GM12875 (cell line): ENCODE measurements around the gene SP140L.
"Not testable (repeated sequence)": the region's sequence is repeated elsewhere in the genome, so short reads cannot be mapped to it uniquely, and the experiment has no call there.

ENCODE experiments used
- H3K4me3 ChIP-seq: one replicate; pipeline ENCODE4 v1.5.1; 2011; ENCODE audit warnings: low read depth, low read length, control low read depth
- TF ChIP-seq, protein P1 (sequence below): IDR thresholded peaks from 2 replicates; pipeline ENCODE4 v1.5.1; 2011; ENCODE audit warnings: low read depth, mild to moderate bottlenecking, control low read depth, inconsistent platforms, low read length, moderate library complexity, borderline replicate concordance; ENCODE audit not compliant: insufficient read depth

The SP140L gene

DNA sequence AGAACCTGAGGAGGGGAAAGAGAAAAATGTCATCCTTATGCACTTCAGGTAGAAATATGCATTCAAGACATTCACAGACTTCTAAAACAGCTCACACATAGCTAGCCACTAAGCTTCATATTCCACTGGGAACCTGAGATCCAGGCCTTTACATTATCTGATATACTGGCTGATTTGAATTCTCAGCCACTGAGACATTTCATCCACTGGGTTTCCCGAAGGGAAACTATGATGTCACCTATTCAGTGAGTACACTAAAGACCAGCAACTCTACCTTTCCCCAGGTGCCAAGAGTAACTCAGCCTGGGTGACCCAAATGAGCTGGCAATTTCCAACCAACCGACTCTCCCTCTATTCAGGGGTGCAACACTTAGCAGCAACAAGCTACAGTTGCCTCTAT lies 67.3 kb downstream of the SP140L start:
- no peak overlapping the region for H3K4me3 ChIP-seq
- TF ChIP-seq, protein P1, sequence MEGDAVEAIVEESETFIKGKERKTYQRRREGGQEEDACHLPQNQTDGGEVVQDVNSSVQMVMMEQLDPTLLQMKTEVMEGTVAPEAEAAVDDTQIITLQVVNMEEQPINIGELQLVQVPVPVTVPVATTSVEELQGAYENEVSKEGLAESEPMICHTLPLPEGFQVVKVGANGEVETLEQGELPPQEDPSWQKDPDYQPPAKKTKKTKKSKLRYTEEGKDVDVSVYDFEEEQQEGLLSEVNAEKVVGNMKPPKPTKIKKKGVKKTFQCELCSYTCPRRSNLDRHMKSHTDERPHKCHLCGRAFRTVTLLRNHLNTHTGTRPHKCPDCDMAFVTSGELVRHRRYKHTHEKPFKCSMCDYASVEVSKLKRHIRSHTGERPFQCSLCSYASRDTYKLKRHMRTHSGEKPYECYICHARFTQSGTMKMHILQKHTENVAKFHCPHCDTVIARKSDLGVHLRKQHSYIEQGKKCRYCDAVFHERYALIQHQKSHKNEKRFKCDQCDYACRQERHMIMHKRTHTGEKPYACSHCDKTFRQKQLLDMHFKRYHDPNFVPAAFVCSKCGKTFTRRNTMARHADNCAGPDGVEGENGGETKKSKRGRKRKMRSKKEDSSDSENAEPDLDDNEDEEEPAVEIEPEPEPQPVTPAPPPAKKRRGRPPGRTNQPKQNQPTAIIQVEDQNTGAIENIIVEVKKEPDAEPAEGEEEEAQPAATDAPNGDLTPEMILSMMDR, result no peak

DNA sequence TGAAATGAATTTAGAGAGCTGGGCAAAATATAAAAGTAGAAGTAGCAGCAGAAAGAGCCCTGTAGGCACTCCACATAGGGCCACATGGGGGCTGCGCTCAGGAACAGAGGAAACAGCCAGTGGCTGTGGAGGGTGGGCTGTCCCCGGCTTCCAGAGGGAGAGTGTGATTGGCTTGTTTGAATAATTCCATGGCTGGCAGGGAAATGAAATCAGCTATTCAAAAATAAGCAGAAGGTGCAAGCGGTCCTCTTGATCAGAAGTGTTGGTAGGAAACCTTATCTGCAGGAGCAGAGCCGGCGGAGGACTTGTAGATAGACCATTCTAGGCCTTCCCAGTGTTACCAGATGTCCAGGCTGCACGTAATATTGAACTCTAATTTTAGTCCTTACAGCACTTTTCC lies 71.7 kb downstream of the SP140L start:
- H3K4me3 ChIP-seq, result not testable (repeated sequence)

DNA sequence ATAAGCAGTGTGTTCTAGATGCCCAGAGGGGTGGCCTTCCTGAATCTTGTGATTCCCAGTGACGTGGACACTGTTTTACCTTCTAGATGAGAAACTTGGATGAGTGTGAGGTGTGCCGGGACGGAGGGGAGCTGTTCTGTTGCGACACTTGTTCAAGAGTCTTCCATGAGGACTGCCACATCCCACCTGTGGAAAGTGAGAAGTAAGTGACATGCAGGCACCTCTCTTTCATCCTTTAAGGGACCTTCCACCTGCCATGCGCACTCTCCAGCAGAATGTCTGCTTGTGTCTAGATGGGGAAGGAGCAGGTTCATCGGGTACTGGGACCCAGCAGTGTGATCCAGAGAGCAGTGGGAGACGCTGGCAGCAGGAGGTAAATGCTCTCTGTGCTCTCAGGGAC lies 73.0 kb downstream of the SP140L start:
- no peak overlapping the region for H3K4me3 ChIP-seq
- TF ChIP-seq, protein P1, result no peak

DNA sequence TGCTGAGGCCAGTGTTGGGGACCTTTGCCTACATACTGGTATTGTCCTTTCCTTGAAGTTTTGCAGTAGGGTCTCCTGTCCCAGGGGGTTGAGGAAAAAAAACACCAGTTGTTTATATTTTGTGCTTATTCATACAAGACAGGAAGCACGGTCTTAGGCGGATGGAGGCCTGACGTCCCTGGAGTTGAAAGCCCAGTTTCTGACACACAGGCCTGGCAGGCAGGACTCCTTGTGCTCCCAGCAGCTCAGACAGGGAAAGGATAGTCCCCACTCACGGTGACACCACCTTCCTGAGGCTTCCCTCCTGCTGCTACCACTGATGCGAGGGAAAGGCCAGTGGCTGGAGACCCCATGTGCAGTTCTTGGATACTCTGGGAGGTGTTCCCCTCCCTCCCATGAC lies 73.5 kb downstream of the SP140L start:
- no peak overlapping the region for H3K4me3 ChIP-seq
- TF ChIP-seq, protein P1, result no peak

DNA sequence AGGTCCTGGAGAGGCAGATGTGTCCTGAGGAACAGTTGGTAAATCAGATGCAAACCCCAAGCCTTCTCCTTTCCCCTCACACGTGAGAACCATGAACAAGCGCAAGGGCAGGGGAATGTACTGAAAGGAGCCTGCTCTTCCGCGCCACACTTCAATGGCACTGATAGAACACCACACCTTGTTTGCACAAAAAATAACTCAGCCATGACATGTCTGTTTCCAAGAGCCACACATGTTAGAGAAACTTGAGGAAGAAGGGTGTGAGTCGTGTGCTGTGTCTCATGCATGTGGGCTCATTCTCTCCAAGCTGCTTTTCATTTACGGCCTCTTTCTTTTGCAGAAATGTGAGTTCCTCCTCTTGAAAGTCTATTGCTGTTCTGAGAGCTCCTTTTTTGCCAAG lies 74.0 kb downstream of the SP140L start:
- not testable (repeated sequence) for H3K4me3 ChIP-seq

DNA sequence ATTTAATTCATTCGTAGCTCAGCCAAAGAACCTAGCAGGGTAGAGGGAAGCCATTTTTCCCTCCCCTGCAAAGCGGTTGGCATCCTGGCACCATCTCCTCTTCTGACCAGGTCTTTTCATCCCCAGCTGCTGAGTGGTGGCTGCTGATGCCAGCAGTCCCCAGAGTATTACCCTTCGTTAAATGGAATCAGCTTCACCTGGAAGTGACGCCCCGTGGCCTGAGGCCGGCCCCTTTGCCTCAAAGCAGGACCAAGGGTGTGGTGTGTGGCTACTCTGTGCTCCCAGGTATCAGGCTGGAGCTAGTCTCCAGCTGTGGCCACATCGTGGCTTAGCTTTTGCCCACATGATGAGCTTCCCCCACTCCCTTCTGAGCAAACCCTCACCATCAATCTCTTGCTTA lies 76.8 kb downstream of the SP140L start:
- H3K4me3 ChIP-seq, result no peak overlapping the region
- TF ChIP-seq, protein P1, result no peak

DNA sequence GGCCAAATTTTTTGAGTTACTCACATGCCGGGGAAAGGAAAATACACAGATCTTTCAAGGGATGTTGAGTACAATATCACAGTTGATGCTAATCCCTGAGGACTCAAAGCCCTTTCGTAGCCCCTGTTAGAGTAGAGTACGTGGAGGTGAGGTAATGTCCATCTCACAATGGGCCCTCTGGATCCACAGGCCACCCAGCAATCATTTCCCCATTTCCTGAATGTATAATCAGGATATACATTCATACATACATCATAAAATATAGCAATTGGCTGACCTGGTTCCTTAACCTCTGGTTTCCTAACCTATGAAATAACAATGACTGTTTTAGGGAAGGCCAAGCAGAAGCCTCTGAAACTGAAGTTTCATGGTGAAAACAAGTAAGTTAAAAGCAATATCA lies 78.8 kb downstream of the SP140L start:
- TF ChIP-seq, protein P1, result no peak
- H3K4me3 ChIP-seq, result no peak overlapping the region

DNA sequence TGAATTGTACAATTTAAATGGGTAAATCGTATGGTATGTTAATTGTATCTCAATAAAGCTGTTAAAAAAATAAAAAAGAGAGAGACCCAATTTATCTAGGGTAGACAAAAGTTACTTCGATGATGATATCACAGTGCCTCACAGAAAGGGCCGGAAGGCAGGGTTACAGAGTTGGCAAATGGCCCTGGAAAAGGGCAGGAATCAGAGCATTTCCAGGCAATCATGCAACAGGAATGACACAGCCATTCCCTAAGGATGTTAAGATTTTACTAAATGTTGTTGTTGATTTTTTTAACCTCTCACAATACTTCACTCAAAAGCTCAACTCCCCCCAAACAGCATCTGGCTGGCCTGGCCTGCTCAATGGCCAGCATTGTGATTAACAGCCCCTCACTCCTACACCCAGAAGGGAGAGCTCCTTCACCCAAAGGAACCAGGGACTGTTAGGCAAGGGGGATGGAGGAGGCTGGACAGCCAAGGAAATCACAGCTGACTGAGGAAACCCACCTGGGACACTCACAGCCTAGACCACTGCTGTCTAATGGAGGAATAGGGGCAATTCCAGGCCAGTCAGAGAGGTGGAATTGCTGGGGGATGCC lies 81.3 kb downstream of the SP140L start:
- no peak overlapping the region for H3K4me3 ChIP-seq
- TF ChIP-seq, protein P1, result no peak

DNA sequence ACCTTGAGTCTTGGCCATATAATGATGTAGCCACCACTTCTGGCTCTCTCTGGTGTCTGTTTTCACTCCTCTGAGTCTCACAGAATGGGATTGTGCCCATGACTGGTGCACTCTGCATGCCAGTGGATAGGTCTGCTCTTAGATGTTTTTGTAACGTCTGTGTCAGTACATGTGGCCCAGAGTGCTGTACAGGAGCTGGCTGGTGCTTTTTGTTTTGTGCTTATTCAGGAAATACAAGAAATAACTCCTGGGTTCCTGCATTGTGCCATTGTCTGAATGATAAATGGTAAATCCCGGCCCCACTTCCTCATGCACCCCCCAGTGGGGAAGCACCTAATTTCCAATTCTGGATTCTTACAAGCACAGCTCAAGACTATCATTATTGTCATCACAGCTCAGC lies 82.3 kb downstream of the SP140L start:
- H3K4me3 ChIP-seq, result not testable (repeated sequence)
